GM18498 (cell line): ENCODE data around the gene AREL1.
A peak's percentile ranks its signal among the peaks of the same experiment; 100 is the strongest.

Experiments
- ATAC-seq: cut with Tn5 transposase; IDR thresholded peaks from one replicate; pipeline ENCODE4 v1.9.1; 2021; ENCODE audit warnings: mild to moderate bottlenecking, moderate library complexity; ENCODE audit not compliant: unreplicated experiment

The AREL1 gene

GRCh38 chr14:74613211-74613914 is 99.5 kb downstream of the AREL1 start:
- no peak for ATAC-seq

DNA sequence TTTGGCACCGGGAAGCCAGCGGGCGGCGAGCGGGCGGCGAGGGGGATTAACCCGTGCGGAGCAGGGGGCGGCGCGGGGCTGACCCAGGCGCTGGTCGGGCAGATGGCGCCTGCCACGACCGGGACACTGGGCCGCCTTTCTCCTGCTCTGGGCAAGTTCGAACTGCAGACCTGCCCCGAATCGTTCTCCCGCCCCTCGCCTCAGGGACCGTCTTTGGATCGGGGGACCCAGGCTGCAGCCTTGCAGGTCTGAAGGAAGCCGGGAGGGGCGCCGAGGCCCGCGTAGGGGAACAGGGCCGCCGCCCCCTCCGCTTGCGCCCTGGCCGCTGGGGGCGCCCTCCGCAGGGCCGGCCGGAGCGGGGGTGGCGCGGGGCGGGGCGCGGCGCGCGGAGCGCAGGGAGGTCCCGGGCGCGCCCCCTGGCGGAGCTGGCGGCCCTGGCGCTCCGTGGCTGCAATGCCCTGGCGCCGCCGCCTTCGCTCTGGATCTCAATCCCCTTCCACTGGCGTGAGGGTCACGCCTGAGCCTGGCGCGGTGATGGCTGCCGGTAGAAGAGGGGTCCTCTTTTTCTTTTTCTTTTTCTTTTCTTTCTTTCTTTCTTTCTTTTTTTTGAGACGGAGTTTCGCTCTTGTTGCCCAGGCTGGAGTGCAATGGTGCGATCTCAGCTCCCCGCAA is 100.4 kb downstream of the AREL1 start:
- peak; percentile 78 for ATAC-seq

GRCh38 chr14:74611650-74612349 is 101.1 kb downstream of the AREL1 start, which contains the start of gene LTBP2:
Gene LTBP2 (minus strand): TSS chr14:74612237. CDS start chr14:74611944, 293 bp downstream.
- ATAC-seq, result no peak
